ENCODE data around the gene SCN1A.

Gene SCN1A

GRCh38 chr2:166081852-166082251 lies 46.0 kb downstream of the SCN1A start:
- no peak for TF ChIP-seq CTCF (IDR thresholded peaks at IDR 0.05; ENCODE audit: insufficient read depth, low read length, missing control alignments)
- ChIA-PET POLR2A (no interaction called here), CTCF (interaction anchor here (1.6 kb wide), 1 partner anchor 47 kb away, joined by 4 read pairs; no protein-coding TSS in a partner anchor)
- H3K4me3 ChIP-seq (ENCODE audit: low read depth, low read length), result no peak overlapping the region
- DNase-seq (ENCODE audit: low read depth, low spot score), result no peak

- ChIA-PET POLR2A (no interaction called here), CTCF (interaction anchor here (1.6 kb wide), 1 partner anchor 47 kb away, joined by 4 read pairs; no protein-coding TSS in a partner anchor)
- no peak overlapping the region for H3K4me3 ChIP-seq (ENCODE audit: low read depth, low read length)
- DNase-seq (ENCODE audit: low read depth, low spot score), result no peak
- no peak for TF ChIP-seq CTCF (IDR thresholded peaks at IDR 0.05; ENCODE audit: insufficient read depth, low read length, missing control alignments)
These were observed 46.6 kb downstream of the SCN1A start for GRCh38 chr2:166081131-166081632.

- DNase-seq (ENCODE audit: low read depth, low spot score), result no peak
- TF ChIP-seq CTCF (IDR thresholded peaks at IDR 0.05; ENCODE audit: insufficient read depth, low read length, missing control alignments), result no peak
- ChIA-PET CTCF (interaction anchor here (0.8 to 1.6 kb wide), 3 partner anchors 10 to 52 kb away, joined by 3 to 4 read pairs (median 3); no protein-coding TSS in a partner anchor), POLR2A (no interaction called here)
- H3K4me3 ChIP-seq (ENCODE audit: low read depth, low read length), result no peak overlapping the region
These were observed 53.4 kb downstream of the SCN1A start for GRCh38 chr2:166074430-166074829.

- no peak for DNase-seq (ENCODE audit: low read depth, low spot score)
- ChIA-PET POLR2A (no interaction called here), CTCF (interaction anchor here (1.6 kb wide), 1 partner anchor 10 kb away, joined by 4 read pairs; no protein-coding TSS in a partner anchor)
- H3K4me3 ChIP-seq (ENCODE audit: low read depth, low read length), result no peak overlapping the region
- TF ChIP-seq CTCF (IDR thresholded peaks at IDR 0.05; ENCODE audit: insufficient read depth, low read length, missing control alignments), result no peak
These were observed 53.8 kb downstream of the SCN1A start for GRCh38 chr2:166074011-166074410.

GRCh38 chr2:166070231-166070630 lies 57.6 kb downstream of the SCN1A start:
- POLR2A ChIA-PET, result no interaction called here
- no peak for TF ChIP-seq CTCF (IDR thresholded peaks at IDR 0.05; ENCODE audit: insufficient read depth, low read length, missing control alignments)
- no peak overlapping the region for H3K4me3 ChIP-seq (ENCODE audit: low read depth, low read length)
- CTCF ChIA-PET, result no interaction called here
- DNase-seq (ENCODE audit: low read depth, low spot score), result no peak

- no peak for DNase-seq (ENCODE audit: low read depth, low spot score)
- POLR2A ChIA-PET, result no interaction called here
- CTCF ChIA-PET, result interaction anchor here (0.9 kb wide), 1 partner anchor 12 kb away, joined by 3 read pairs; no protein-coding TSS in a partner anchor
- no peak for TF ChIP-seq CTCF (IDR thresholded peaks at IDR 0.05; ENCODE audit: insufficient read depth, low read length, missing control alignments)
- H3K4me3 ChIP-seq (ENCODE audit: low read depth, low read length), result no peak overlapping the region
These were observed 58.8 kb downstream of the SCN1A start for GRCh38 chr2:166068981-166069380.

Data from AG04449 (cell line).